ENCODE measurements around the gene PRKCH.

- TF ChIP-seq EZH2 (IDR thresholded peaks at IDR 0.05) (no peak), POLR2AphosphoS5 (IDR thresholded peaks at IDR 0.05; ENCODE audit: borderline replicate concordance, low read depth, low read length) (no peak)
Measured at GRCh38 chr14:61374284-61374683, 52.9 kb downstream of the PRKCH start.

All from SK-N-MC (cell line).